NCI-H345 treated with DMSO at 0.1 percent for 48 hours (cell line): ENCODE data around the gene PPFIA4.

ENCODE experiments used
- DNase-seq: peaks from one replicate; lab custom pipeline; 2025; ENCODE audit not compliant: unreplicated experiment; lab: John Stamatoyannopoulos, UW

Gene PPFIA4

DNA sequence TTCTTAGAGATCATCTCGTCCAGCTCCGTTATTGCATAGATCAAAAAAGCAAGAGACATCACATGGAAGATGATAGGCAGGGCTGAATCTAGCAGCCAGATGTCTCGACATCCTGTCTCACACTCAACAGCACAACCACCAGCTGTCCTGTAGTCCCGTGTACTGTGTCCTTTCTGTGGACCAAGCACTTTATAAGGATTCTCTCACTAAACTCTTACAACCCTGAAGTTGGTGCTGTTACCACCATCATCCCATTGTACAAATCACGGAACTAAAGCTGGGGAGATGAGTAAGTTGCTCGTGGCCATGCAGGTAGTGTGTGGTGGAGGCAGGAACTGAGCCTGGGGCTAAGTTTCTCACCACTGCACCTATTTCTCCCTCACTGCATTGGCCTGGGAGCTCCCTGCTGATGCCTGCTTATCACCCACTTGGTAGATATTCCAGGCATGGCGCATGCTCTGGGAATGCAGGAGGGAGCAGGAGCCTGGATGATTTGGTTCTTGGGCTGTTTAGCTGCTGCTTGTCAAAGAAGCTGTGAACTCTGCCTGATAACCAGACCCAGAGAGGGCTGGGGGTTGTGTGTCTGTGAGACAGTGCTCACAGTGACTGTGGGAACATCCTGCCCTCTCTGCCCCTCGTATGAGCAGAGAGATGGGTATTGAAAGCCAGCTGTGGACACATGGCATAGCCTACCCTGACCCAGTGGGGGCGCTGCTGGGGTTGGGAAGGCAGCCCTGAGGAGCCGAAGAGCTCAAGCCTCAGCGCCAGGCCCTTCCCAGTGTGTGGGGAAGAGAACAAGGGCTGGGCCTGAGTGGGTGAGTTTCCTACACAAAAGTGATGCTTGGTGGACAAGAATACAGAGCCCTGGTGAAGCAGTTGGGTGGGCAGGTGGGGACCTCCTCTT, 13.6 kb downstream of the PPFIA4 start:
- no peak for DNase-seq

DNA sequence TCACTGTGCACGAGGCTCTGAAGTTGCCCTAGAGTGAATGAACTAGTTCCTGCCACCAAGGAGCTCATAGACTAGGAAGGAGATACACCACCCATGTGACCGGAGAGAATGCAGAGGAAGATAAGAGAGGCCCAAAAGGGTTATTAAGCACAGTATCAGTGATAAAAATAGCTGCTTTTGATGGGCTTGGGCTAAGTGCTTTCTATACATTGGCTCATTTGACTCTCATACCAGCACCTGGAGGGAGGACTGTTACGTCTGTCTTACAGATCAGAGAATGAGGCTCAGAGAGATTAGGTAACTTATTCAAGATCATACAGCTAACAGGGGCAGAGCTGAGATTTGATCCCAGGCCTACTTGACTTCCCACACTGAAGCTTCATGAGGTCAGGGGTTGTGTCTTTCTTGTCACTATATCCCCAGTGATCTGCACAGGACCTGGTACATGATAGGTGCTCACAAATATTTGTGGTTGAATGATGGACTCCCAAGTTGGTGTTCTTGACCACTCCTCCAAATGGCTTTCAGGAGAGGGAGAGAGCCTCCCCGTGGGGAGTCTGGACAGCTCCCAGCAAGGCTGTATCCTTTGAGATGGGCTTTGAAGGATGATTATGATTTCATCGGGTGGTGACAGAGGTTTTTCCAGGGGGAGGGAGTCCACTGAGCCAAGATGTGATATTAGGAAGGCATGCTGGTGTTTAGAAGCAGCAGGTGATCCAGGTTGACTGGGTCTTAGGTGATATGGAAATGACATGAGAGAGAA, 14.4 kb downstream of the PPFIA4 start:
- no peak for DNase-seq

- DNase-seq: no peak
Measured at GRCh38 chr1:203041351-203041932, 15.2 kb downstream of the PPFIA4 start.

- no peak for DNase-seq
Measured at GRCh38 chr1:203043830-203044545, 17.7 kb downstream of the PPFIA4 start.

DNA sequence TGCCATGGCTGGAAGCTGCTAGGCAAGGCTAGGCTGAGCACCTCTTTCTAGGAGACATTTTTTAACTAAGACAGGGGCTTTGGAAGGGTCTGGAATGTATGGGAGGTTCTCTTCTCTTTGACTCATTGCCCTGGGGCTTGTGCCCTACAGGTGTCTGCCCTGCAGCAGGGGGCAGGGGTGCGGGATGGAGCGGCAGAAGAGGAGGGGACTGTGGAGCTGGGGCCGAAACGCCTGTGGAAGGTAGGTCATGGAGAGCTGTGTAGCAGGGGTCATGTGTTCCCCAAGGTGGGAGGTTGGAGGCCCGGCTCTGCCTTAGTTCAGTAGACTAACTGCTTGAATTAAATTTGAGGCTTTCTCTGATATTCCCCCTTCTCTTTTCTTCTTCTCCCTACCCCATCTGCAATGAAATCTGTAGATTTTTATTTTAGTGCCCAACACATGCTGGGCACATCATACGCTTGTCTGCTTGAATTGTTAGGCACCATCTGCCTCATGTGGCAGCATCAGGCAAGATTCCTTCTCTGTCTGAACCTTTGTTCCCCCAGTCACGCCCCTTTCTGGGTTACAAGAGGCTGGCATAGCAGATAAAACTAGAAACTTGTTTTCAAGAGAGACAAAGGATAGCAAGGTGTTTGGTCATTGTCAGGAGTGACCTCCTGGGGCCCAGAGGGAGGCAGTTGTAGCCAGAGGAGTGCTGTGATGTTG, 18.4 kb downstream of the PPFIA4 start:
- DNase-seq: no peak

DNA sequence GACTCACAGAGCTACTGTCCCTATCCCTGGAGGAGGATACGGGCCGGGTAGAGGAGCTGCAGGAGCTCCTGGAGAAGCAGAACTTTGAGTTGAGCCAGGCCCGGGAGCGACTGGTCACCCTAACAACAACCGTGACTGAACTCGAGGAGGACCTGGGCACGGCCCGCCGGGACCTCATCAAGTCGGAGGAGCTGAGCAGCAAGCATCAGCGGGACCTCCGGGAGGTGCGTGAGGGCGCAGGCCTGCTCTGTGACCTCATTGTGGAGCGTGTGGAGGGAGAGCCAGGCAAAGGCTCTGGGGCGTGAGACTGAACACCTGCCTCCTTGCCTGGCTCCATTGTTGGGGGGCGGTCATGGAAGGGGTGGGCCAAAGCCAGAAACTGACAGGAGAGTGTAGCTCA, 19.0 kb downstream of the PPFIA4 start:
- DNase-seq: no peak

GRCh38 chr1:203045821-203046594, 19.7 kb downstream of the PPFIA4 start:
- no peak for DNase-seq

DNA sequence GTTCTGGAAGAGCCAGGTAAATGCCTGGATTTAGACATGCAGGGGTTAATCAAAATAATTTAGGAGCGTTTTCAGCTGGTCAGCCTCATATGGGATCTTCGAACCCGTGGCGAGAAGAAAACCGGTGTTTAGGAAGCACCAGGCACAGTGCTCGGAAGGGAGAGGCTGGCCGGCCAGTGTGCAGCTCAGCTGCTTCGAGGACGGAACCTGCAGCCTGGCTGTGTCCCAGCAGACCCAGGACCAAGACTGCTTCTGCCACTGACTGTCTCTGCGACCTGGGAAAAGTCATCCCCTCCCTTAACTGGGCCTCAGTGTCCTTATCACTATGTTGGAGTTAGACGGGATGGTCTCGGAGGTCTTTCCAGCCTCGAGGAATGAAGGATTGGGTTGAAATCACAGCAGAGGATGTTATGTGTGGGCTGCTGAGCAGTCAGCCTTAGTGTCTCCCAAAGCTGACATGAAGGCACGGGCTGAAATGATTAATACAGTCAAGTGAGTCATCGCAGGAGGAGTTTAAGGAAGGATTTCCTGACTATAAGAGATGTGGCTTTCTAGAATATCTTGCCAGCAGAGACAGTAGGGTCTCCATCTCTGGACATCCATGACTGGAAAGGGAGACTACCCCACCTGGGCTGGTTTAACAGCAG, 20.8 kb downstream of the PPFIA4 start:
- no peak for DNase-seq

GRCh38 chr1:203048086-203048485, 21.8 kb downstream of the PPFIA4 start:
- DNase-seq: no peak

DNA sequence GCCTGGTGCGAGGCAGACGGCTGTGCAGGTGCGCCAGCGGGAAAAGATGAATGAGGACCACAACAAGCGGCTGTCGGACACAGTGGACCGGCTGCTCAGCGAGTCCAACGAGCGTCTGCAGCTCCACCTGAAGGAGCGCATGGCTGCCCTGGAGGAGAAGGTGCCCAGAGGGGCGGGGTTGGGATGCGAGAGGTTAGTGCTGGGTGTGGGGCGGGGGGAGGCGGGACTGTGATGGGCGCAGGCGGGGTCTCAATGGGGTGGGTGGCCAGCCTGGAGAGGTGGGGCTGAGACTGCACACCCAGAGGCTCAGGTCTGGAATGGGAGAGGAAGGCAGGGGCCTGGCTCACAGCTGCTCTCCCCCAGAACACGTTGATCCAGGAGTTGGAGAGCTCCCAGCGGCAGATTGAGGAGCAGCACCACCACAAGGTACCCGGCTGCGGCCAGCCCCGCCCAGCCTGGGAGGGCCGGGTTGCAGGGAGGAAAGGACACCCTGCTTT, 22.3 kb downstream of the PPFIA4 start:
- DNase-seq: no peak

- no peak for DNase-seq
Measured at GRCh38 chr1:203049077-203049476, 22.8 kb downstream of the PPFIA4 start.

- DNase-seq: no peak
Measured at GRCh38 chr1:203049576-203050180, 23.4 kb downstream of the PPFIA4 start.

DNA sequence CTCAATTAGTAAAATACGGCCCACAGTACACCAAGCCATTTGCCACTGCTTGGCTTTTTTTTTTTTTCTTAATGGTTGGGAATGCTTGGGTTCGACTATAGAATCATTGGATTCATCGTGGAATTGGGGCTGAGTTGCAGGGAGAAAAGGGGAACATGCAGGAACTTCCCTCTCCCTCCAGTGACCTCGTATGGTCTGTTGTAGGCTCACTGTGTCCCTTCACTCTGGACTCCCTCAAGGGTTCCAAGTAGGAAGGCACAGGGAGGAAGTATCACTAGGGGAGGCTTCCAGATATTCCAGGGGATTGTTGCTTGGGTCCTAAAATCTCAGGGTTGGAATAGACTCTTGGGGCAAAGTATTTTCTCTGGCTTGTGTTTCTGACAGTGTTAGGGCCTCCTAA, 24.5 kb downstream of the PPFIA4 start:
- no peak for DNase-seq

DNA sequence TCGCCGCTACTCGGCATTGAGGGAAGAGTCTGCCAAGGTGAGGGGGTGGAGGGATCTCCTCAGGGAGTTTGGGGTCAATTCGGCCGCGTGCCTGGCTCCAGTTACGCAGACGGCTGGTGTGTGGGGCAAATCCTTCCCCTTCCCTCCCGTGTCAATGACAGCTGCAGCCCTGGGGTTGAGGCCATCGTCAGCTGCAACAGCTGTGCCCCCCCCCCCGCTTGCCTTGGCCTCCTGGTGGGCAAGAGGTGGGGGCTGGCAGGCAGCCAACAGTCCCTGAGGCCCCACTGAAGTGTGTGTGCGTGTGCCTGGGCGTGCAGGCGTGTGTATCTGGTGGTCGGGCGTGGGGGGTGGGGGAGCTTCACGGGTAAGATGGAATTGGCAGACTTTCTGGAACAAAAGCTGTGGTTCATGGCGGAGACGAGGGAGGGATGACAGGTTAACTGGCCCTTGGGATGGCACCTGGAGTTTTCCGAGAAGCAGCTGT, 25.6 kb downstream of the PPFIA4 start:
- peak; percentile 71 for DNase-seq

GRCh38 chr1:203052601-203053000, 26.3 kb downstream of the PPFIA4 start:
- DNase-seq: no peak

GRCh38 chr1:203054184-203054583, 27.9 kb downstream of the PPFIA4 start:
- DNase-seq: no peak

DNA sequence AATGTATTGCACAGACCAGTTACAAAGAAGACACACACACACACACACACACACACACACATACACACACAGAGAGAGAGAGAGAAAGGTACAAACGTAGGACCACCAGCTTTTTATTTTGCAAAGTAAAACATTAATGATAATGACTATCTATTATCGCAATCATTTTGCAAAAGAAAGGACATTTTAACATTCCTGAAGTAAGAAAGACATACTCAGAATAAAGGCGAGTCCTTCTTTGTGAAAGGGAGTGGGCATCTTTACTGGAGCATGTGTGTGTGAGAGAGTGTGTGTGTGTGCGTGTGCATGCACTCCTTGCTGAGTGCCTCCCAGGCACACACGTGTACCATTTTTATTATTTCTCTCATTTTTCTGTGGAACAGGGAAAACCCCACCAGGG, 28.4 kb downstream of the PPFIA4 start:
- no peak for DNase-seq

DNA sequence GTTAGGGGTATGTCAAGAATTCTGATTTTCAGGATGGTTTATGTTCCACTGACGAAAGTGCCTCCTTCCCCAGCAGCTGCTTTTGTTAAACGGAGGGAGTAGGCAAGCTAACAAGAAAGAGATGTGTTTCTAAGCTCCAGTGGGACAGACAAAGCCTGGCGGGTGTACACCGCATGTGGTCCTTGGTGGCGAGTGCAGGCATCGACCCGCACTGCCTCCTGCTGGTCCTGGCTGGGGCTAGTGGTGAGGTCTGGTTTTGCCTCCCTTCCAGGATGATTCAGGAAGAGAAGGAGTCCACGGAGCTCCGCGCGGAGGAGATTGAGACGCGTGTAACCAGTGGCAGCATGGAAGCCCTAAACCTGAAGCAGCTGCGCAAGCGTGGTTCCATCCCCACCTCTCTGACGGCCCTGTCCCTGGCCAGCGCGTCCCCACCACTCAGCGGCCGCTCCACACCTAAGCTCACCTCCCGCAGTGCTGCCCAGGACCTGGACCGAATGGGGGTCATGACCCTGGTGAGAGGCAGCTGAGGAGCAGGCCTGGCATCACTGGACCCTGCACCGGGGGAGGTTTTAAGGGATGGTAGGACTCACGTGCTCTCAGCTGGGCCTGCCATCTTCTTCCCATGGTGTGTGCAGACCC, 29.0 kb downstream of the PPFIA4 start:
- no peak for DNase-seq
